Measurements from ENCODE around the gene RERG.
"Not testable (repeated sequence)": the region's sequence is repeated elsewhere in the genome, so short reads cannot be mapped to it uniquely, and the experiment has no call there.

Gene RERG

GRCh38 chr12:15220915-15221885 lies at the start of gene RERG:
TSS of gene RERG (minus strand) at chr12:15221417. CDS start at chr12:15217489, 3,928 bp downstream.
- DNase-seq (ENCODE audit: low spot score) (peak; percentile 22), FAIRE-seq (no peak)

GRCh38 chr12:15270591-15270990 lies 49.4 kb upstream of the RERG start:
- FAIRE-seq (no peak), DNase-seq (ENCODE audit: low spot score) (no peak)

- peak; percentile 66 for DNase-seq (ENCODE audit: low spot score)
- peak; percentile 75 for FAIRE-seq
Measured at GRCh38 chr12:15268927-15269552, 47.8 kb upstream of the RERG start.

GRCh38 chr12:15268309-15268708 lies 47.1 kb upstream of the RERG start:
- DNase-seq (ENCODE audit: low spot score) (no peak), FAIRE-seq (no peak)

GRCh38 chr12:15265875-15266274 lies 44.7 kb upstream of the RERG start:
- DNase-seq (ENCODE audit: low spot score) (no peak), FAIRE-seq (no peak)

- no peak for FAIRE-seq
- DNase-seq (ENCODE audit: low spot score), result no peak
Measured at GRCh38 chr12:15256761-15257160, 35.5 kb upstream of the RERG start.

GRCh38 chr12:15253990-15254389 lies 32.8 kb upstream of the RERG start:
- FAIRE-seq (no peak), DNase-seq (ENCODE audit: low spot score) (no peak)

- FAIRE-seq (no peak), DNase-seq (ENCODE audit: low spot score) (no peak)
Measured at GRCh38 chr12:15244926-15245325, 23.7 kb upstream of the RERG start.

GRCh38 chr12:15244341-15244740 lies 23.1 kb upstream of the RERG start:
- FAIRE-seq, result no peak
- no peak for DNase-seq (ENCODE audit: low spot score)

GRCh38 chr12:15243102-15243501 lies 21.9 kb upstream of the RERG start:
- no peak for DNase-seq (ENCODE audit: low spot score)
- no peak for FAIRE-seq

GRCh38 chr12:15240898-15241297 lies 19.7 kb upstream of the RERG start:
- DNase-seq (ENCODE audit: low spot score), result no peak
- no peak for FAIRE-seq

GRCh38 chr12:15234508-15234907 lies 13.3 kb upstream of the RERG start:
- DNase-seq (ENCODE audit: low spot score), result no peak
- FAIRE-seq, result no peak

GRCh38 chr12:15234011-15234410 lies 12.8 kb upstream of the RERG start:
- DNase-seq (ENCODE audit: low spot score) (no peak), FAIRE-seq (no peak)

- FAIRE-seq (no peak), DNase-seq (ENCODE audit: low spot score) (no peak)
Measured at GRCh38 chr12:15232959-15233358, 11.7 kb upstream of the RERG start.

GRCh38 chr12:15231493-15231892 lies 10.3 kb upstream of the RERG start:
- DNase-seq (ENCODE audit: low spot score) (no peak), FAIRE-seq (no peak)

GRCh38 chr12:15230751-15231150 lies 9.5 kb upstream of the RERG start:
- FAIRE-seq, result no peak
- DNase-seq (ENCODE audit: low spot score), result no peak

GRCh38 chr12:15230137-15230536 lies 8.9 kb upstream of the RERG start:
- no peak for FAIRE-seq
- DNase-seq (ENCODE audit: low spot score), result no peak

- DNase-seq (ENCODE audit: low spot score) (peak; percentile 18), FAIRE-seq (no peak)
Measured at GRCh38 chr12:15227004-15227679, 5.9 kb upstream of the RERG start.

GRCh38 chr12:15225863-15226218 lies 4.6 kb upstream of the RERG start:
- FAIRE-seq; DNase-seq (ENCODE audit: low spot score): not testable (repeated sequence)

- FAIRE-seq, result no peak
- no peak for DNase-seq (ENCODE audit: low spot score)
Measured at GRCh38 chr12:15225136-15225862, 4.1 kb upstream of the RERG start.

- FAIRE-seq (no peak), DNase-seq (ENCODE audit: low spot score) (no peak)
Measured at GRCh38 chr12:15222219-15222618, 1.0 kb upstream of the RERG start.
